ENCODE results near the gene PDXK.

PDXK gene

DNA sequence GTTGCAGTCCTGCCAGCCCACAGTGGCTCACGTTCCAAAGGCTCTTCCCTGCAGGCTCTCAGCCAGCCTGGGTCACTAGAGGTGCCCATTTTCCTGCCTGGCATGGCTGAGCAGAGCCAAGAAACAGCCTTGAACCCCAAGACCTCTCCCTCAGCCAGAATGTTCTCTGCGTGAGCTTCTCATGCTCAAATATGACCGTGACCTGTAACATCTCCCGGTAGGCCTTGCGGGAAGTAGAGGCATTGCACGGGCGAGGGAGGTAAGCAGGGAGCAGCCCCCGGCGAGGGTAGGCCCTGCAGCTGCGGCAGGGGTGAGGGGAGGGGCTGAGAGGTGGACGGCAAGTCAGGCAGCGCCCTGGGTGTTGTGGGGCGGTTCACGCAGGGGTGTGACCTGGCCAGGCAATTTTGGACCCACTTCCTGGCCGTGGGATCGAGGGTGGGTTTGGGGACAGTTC, 90.4 kb downstream of the PDXK start:
- no peak for DNase-seq

DNA sequence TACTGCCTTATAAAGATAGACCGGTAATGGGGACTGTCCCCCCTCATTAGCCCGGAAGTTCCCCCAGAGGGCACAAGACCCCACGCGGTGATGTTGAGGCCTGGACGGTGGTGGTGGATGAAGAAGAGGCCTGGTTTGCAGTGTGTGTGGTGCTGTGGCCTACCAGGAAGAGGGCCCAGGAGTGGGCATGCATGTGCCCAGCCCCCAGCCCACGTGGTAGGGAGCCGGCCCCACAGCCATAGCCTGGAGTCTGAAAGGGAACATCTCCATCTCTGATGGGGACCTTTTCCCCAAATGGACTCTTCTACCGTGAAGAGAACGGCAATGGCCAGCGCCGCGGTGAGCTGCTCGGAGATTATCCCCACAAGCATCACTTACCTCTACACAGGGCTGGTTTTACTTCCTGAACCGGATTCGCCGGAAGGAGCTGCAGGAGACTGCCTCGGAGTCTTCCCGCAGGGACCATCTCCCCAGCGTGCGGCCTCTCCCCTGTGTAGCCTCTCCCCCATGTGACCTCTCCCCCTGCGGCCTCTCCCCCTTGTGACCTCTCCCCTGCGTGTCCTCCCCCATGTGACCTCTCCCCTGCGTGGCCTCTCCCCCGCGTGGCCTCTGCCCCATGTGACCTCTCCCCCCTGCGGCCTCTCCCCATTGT, 91.0 kb downstream of the PDXK start:
- DNase-seq = no peak

DNA sequence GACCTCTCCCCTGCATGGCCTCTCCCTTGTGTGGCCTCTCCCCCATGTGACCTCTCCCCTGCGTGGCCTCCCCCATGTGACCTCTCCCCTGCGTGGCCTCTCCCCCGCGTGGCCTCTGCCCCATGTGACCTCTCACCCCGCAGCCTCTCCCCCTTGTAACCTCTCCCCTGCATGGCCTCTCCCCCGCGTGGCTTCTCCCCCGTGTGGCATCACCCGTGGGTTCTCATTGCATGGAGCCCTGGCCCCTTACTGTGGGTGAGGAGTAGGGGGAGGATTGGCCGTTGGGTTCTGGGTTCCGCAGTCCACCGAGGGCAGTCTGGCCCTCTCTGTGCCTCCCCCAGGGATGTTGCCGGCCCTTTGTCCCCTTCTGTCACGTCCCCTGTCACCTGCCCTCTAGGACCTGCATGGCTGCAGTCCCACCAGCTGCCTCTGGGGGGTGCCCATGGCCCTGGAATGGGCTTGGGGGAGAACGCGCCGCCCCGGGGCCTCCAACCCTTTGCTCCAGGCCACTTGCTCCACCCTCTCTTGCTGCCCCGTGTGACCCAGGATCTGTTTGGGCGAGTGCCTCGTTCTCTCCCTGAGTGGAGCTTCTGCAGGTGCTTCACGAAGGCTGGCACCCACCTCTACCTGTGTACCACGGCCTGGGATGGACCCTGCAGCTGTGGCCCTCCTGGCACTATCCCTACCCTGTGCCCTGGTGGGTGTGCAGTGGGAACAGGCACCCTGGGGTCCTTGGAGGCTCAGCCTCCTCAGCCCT, 91.8 kb downstream of the PDXK start:
- no peak for DNase-seq

DNA sequence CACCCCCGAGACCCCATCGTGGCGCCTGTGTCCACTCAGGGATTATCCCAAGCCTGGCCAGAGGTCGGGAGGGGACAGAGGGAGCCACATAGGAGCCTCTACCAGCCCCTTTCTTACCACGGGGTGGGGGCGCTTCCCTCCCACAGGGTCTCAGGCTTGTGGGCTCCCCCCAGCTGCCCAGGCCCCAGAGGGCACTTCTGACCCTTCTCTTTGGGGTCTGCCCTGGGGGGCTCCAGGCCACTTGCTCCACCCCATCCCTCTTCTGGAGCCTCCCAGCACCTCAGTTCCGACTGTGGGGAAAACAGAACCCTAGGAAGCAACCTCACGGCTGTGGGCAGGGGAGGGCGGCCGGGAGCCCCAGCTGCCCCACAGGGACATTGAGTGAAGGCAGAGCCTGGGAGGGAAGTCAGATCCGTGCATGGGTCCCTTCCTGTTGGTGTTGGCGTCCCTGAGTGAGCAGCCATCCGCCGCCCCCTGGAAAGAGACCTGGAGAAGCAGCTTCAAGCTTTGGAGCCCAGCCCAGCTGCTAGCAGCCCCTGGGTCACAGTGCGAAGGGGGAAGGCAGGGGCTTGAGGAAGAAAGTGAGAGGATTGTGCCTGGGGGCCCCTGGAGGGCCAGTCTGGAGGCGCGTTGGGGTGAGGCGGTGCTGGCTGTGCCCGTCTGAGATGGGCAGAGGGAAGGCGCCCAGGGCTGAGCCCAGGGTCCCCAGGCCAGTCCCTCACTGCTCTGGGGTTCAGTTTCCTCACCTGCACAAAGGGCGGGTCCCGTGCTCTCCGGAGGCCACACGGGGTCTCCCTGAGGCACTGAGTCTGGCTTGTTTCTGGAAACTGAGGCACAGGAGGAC, 92.6 kb downstream of the PDXK start:
- DNase-seq = no peak

All from NCI-H187 treated with DMSO at 0.1 percent for 48 hours (cell line).